ENCODE measurements around the gene KPNA6.

DNA sequence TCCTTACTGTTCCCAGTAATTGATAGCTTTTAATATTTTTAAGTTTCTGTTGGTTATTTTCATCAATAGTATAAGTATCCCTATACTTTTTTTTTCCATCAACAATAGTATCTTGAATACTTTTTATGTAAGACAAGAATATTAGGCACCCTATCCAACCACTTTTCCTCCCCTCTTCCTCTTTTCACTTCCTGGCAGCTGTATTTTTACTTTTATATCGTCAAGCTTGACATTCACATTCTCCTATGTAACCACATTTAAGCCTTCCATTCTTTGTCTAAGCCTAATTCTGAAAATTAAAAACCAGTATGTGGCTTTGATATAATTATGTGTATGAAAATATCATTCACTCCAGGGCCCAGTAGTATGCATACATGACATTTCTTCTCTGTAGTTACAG lies 25.8 kb upstream of the KPNA6 start:
- TF ChIP-seq EZH2 (IDR thresholded peaks at IDR 0.05): no peak
- TF ChIP-seq POLR2AphosphoS5 (IDR thresholded peaks at IDR 0.05; ENCODE audit: borderline replicate concordance, low read depth, low read length): no peak

All from SK-N-MC (cell line).